ENCODE measurements around the gene PDGFC.

DNA sequence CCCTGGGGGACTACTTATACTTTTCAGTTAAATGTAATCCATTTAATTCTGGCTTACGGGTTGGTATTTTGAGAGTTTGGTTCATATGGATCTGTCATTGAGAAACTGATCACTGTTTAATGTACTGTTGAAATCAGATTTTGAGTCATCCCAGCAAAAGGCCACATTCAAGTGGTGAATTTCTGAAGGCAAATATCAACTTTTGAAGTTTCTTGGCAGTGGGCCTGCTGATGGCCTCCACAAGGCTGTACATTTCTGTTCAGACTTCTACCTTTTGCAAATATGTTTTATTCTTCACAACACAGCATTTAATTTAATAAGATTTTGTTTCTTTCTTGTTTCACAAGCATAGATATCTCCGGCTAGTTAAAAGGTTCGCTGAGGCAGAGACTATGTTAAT, 138.7 kb downstream of the PDGFC start:
- TF ChIP-seq PCBP2 (optimal IDR thresholded peaks at IDR 0.05; ENCODE audit: low read depth, low read length, poor library complexity, severe bottlenecking) (no peak), SMYD3 (CRISPR knock-in tag; IDR thresholded peaks at IDR 0.05) (no peak), POLR2AphosphoS5 (IDR thresholded peaks at IDR 0.05; ENCODE audit: low read depth, low read length) (no peak), POLR2A (IDR thresholded peaks at IDR 0.05; ENCODE audit: insufficient read depth in 1 of 2, low read depth in 2 of 2, low read length in 2 of 2) (no peak)
- TF ChIP-seq, protein P1, sequence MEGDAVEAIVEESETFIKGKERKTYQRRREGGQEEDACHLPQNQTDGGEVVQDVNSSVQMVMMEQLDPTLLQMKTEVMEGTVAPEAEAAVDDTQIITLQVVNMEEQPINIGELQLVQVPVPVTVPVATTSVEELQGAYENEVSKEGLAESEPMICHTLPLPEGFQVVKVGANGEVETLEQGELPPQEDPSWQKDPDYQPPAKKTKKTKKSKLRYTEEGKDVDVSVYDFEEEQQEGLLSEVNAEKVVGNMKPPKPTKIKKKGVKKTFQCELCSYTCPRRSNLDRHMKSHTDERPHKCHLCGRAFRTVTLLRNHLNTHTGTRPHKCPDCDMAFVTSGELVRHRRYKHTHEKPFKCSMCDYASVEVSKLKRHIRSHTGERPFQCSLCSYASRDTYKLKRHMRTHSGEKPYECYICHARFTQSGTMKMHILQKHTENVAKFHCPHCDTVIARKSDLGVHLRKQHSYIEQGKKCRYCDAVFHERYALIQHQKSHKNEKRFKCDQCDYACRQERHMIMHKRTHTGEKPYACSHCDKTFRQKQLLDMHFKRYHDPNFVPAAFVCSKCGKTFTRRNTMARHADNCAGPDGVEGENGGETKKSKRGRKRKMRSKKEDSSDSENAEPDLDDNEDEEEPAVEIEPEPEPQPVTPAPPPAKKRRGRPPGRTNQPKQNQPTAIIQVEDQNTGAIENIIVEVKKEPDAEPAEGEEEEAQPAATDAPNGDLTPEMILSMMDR (CRISPR knock-in tag; IDR thresholded peaks at IDR 0.05) = no peak

Data from HepG2 (cell line).